Activated CD4-positive, alpha-beta T cell treated with anti-CD3 and anti-CD28 coated beads, Interleukin-2, amount 10 ng/mL, durations not matched to agents 24 days and 14 days (primary cell): ENCODE measurements around the gene SRGAP2C. TPM values are rescaled to one million over a fixed set of nuclear protein-coding genes. Genes with fewer than 3 reads are reported as not detected.
A peak's percentile ranks its signal among the peaks of the same experiment; 100 is the strongest.
"Not testable (repeated sequence)": the region's sequence is repeated elsewhere in the genome, so short reads cannot be mapped to it uniquely, and the experiment has no call there.

Experiments used
- DNase-seq: peaks from one replicate; pipeline ENCODE4 v3.0.0; 2022
- H3K27ac Mint-ChIP-seq: one replicate; pipeline ENCODE4 v1.8.0; 2022; ENCODE audit warnings: mild to moderate bottlenecking, mixed read lengths
- H3K27me3 Mint-ChIP-seq: one replicate; pipeline ENCODE4 v1.8.0; 2022; ENCODE audit warnings: mixed read lengths
- H3K36me3 Mint-ChIP-seq: one replicate; pipeline ENCODE4 v1.8.0; 2022; ENCODE audit warnings: low read depth, mild to moderate bottlenecking, mixed read lengths
- H3K4me1 Mint-ChIP-seq: one replicate; pipeline ENCODE4 v1.8.0; 2021; ENCODE audit warnings: mixed read lengths
- H3K4me3 Mint-ChIP-seq: one replicate; pipeline ENCODE4 v1.8.0; 2022; ENCODE audit warnings: mild to moderate bottlenecking, moderate library complexity, mixed read lengths
- H3K9me3 Mint-ChIP-seq: one replicate; pipeline ENCODE4 v1.8.0; 2021; ENCODE audit warnings: mixed read lengths
- intact Hi-C: fragments of 100-400 bp; cut with micrococcal nuclease; formaldehyde crosslinking; loops from one replicate; pipeline ENCODE4 v1.15.1; 2023
- total RNA-seq: library from RNA; stranded (reverse); gene quantifications from 2 replicates; pipeline ENCODE4 v1.2.3, GENCODE V29; 2022

The SRGAP2C gene
- total RNA-seq, 1 donor from 2014 or later = 47.5 TPM

GRCh38 chr1:121339611-121340010 lies 154.8 kb downstream of the SRGAP2C start:
- H3K9me3 Mint-ChIP-seq, intact Hi-C loops, DNase-seq, H3K4me1 Mint-ChIP-seq, H3K4me3 Mint-ChIP-seq, H3K27me3 Mint-ChIP-seq, H3K27ac Mint-ChIP-seq, H3K36me3 Mint-ChIP-seq: not testable (repeated sequence)

DNA sequence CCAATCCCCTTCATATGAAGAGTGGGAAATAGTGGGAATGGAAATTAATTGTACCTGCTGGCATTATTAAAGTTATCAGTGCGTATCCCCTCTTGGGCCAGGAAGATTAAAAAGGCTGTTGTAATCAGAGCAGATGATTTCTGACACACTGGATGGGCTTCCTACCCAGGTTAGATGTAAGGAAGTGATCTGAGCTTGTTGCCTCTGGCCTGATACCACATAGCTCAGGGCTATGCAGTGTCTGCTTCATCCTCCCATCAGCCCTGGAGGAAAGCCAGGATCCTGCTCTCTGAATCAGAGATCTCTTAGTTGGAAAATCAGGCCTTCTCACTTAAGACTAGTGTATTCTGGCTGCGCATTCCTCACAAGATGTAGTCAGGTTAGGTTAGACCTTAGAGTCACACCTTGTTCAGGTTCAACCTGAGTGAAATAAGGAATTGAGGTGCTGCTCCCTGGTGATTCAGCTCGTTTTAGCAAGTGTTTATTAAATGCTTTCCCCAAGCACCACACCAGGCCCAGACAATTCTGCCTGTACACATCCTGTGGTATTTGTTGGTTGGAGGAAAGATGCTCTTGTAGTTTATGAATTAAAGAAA lies 158.6 kb downstream of the SRGAP2C start:
- H3K36me3 Mint-ChIP-seq, H3K27ac Mint-ChIP-seq, H3K27me3 Mint-ChIP-seq, DNase-seq, H3K4me3 Mint-ChIP-seq, intact Hi-C loops, H3K9me3 Mint-ChIP-seq, H3K4me1 Mint-ChIP-seq: not testable (repeated sequence)

DNA sequence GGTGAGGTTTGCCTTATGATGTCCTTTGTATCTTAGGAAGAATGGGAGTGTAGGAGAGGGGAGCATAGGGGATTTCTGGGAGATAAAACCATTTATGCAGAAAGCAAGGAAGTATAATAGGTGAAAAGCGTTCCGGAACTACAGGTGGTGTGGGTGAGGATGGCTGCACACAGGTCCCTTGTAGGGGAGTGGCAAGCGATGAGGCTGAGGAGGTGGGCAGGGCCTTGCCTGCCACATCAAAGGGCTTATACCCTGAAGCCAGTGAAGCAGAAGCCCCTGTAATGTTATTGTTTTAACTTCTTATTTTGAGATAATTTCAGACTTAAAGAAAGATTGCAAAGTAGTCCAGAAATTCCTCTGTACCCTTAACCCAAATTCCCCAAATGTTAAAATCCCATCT lies 159.6 kb downstream of the SRGAP2C start:
- H3K36me3 Mint-ChIP-seq, H3K4me3 Mint-ChIP-seq, H3K27me3 Mint-ChIP-seq, DNase-seq, H3K4me1 Mint-ChIP-seq, intact Hi-C loops, H3K9me3 Mint-ChIP-seq, H3K27ac Mint-ChIP-seq: not testable (repeated sequence)

GRCh38 chr1:121346654-121347053 lies 161.9 kb downstream of the SRGAP2C start:
- H3K4me3 Mint-ChIP-seq, DNase-seq, H3K27ac Mint-ChIP-seq, intact Hi-C loops, H3K9me3 Mint-ChIP-seq, H3K4me1 Mint-ChIP-seq, H3K27me3 Mint-ChIP-seq, H3K36me3 Mint-ChIP-seq: not testable (repeated sequence)

- H3K36me3 Mint-ChIP-seq, H3K27ac Mint-ChIP-seq, DNase-seq, H3K4me1 Mint-ChIP-seq, H3K4me3 Mint-ChIP-seq, intact Hi-C loops, H3K27me3 Mint-ChIP-seq, H3K9me3 Mint-ChIP-seq: not testable (repeated sequence)
Observed at GRCh38 chr1:121347476-121347875, 162.7 kb downstream of the SRGAP2C start.

GRCh38 chr1:121348115-121348514 lies 163.3 kb downstream of the SRGAP2C start:
- H3K4me1 Mint-ChIP-seq, H3K36me3 Mint-ChIP-seq, intact Hi-C loops, DNase-seq, H3K4me3 Mint-ChIP-seq, H3K27me3 Mint-ChIP-seq, H3K9me3 Mint-ChIP-seq, H3K27ac Mint-ChIP-seq: not testable (repeated sequence)

DNA sequence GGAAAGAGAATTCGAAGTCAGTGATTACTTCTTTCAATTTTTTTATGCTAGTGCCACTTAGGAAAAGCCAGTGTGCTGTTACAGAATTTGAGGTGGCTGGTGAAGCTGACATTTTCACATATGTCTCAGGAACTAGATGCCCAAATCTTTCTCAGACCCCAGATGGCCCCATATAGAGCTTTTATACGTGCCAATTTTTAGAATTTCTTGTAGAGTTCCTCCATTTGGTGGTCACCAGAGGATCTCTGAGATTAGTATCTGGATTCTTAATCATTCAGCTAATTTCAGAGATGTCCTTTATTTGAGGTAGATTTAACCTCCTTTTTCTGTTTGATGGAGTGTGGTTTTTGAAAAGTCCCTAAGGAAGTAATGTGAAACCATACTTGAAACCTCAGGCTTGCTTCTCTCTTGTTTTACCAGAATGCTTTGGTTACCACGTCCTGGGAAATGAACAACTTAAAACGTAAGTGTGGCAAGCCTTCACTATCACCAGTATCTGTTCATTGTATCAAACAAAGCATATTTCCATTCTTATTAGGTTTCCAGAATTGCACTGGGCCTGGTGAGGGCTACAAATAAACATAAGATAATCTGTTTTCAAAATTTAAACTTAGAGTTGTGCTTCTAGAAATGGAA lies 164.7 kb downstream of the SRGAP2C start:
- H3K27me3 Mint-ChIP-seq = not testable (repeated sequence)

DNA sequence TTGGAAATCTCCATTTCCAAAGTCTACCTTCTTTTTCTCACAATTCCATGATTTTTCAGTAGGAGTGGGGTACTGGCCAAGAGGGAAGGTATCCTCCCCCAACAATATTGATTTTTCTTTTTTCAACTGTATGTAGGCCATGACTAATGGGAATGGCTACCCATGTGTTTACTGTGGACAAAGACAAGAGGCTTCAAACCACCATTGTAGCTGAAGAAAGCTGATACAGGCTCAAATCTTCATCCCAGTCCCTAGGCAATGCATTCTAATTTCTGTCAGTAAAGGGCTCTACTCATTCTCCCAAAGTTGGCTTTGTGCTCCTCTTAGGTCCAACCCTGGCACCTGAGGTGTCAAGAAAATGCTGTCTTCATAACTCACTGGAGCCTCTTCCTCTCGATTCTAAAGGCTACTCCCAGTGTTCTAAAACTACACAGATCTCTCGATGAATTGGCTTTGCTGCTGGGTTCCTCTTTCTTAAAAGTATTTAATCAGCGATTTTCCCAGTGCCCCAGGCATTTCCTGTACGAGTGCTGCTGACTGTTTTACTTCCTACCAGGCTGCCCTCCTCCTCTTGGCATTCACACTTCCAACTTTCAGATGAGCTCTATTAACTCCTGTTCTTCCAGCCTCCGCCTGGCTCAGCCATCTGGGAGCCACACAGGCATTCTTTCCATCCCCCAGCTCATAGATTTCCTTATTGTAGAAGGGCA lies 171.1 kb downstream of the SRGAP2C start:
- intact Hi-C loops, H3K27ac Mint-ChIP-seq, DNase-seq, H3K4me1 Mint-ChIP-seq, H3K4me3 Mint-ChIP-seq, H3K9me3 Mint-ChIP-seq, H3K36me3 Mint-ChIP-seq, H3K27me3 Mint-ChIP-seq: not testable (repeated sequence)

More for the DNA sequence above, 164.7 kb downstream of the SRGAP2C start:
- H3K4me3 Mint-ChIP-seq, H3K4me1 Mint-ChIP-seq, H3K36me3 Mint-ChIP-seq, H3K9me3 Mint-ChIP-seq, DNase-seq, H3K27ac Mint-ChIP-seq, intact Hi-C loops: not testable (repeated sequence)

DNA sequence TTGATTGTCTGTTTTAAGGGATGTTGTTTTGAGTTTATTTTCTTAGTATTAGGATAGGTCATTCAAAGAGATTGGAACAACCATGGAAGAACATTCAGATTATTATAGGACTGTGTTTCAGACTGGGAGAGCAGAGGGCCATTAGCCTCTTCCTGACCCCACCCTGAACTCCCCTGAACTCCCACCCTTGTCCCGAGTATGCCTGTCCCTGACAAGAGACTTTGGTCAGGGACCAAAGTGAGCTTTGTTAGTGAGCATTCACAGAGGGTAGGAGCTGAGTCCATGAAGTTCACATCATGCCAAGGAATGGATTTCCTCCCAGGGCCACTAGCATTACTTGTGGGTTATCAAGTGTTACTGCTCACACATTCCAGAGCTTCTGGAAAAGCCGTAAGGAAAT lies 172.0 kb downstream of the SRGAP2C start:
- intact Hi-C loops, H3K36me3 Mint-ChIP-seq, H3K4me1 Mint-ChIP-seq, DNase-seq, H3K4me3 Mint-ChIP-seq, H3K27ac Mint-ChIP-seq, H3K9me3 Mint-ChIP-seq, H3K27me3 Mint-ChIP-seq: not testable (repeated sequence)

- H3K4me3 Mint-ChIP-seq, H3K9me3 Mint-ChIP-seq, intact Hi-C loops, DNase-seq, H3K36me3 Mint-ChIP-seq, H3K4me1 Mint-ChIP-seq, H3K27me3 Mint-ChIP-seq: not testable (repeated sequence)
- H3K27ac Mint-ChIP-seq = peak overlapping the region; percentile 60
Observed at GRCh38 chr1:121360531-121360930, 175.8 kb downstream of the SRGAP2C start.

DNA sequence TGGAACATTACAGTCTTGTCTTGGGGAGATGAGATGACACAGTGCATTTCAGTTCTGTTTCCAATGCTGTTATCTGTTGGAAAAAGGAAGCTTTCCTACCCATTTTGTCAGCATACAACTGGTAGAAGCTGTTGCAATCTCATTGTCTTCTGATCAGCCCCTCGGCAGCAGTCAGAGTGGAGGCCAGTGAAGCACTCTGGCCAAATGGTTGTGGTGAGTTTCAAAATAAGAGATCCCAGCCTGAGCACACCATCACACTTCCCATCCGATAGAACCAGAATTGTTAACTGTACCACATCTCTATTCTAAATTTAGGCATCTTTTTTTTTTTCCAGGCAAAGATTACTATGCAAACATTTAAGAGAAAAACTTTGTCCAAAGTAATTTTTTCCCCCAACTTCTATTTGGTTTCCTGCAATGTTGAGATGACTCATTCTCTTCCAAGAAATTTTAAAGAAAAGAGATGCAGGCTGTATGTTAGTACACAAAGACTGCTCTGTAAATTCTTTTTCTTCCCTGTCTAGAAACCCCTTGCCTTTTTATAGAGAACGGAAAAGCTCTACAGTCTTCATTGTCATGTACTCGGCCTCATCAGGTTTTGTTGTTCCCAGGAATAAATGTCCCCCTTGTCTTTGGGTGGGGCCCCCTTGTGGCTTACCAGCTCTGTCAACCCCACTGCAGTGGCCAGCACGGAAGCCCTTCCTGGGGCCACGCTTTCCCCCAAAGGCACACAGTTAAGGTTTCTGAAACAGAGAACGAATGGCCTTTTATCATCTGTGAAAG lies 176.9 kb downstream of the SRGAP2C start:
- H3K4me3 Mint-ChIP-seq = peak overlapping the region; percentile 32
- DNase-seq, H3K36me3 Mint-ChIP-seq, H3K4me1 Mint-ChIP-seq, H3K9me3 Mint-ChIP-seq, H3K27me3 Mint-ChIP-seq, intact Hi-C loops: not testable (repeated sequence)
- H3K27ac Mint-ChIP-seq = peak overlapping the region; percentile 87

GRCh38 chr1:121362234-121362883 lies 177.6 kb downstream of the SRGAP2C start:
- H3K36me3 Mint-ChIP-seq, H3K9me3 Mint-ChIP-seq, H3K4me1 Mint-ChIP-seq, H3K27me3 Mint-ChIP-seq, intact Hi-C loops: not testable (repeated sequence)
- Mint-ChIP-seq H3K27ac (peak overlapping the region; percentile 85), H3K4me3 (peak overlapping the region; percentile 57)
- peak; percentile 63 for DNase-seq

- DNase-seq, H3K27ac Mint-ChIP-seq, H3K4me1 Mint-ChIP-seq, H3K4me3 Mint-ChIP-seq, H3K36me3 Mint-ChIP-seq, H3K27me3 Mint-ChIP-seq, intact Hi-C loops, H3K9me3 Mint-ChIP-seq: not testable (repeated sequence)
Observed at GRCh38 chr1:121365316-121365715, 180.5 kb downstream of the SRGAP2C start.

DNA sequence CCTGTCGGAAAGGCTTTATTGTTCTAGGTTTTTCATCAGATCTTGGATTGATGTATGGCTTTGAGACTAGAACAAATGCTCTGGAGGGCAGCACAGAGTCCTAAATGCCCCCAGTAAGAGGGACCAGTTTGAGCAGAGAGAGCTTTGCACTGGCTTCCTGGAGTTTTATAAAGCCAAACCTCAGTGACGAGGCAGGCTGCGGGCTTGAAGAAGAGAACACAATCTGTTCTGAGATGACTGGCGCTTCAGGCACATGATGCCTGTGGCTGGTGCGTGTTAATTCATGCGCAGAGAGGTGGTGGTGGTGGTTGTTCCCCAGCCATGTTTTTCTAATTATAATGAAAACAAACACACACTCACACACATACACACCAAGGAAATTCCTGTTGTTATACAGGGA lies 180.9 kb downstream of the SRGAP2C start:
- H3K9me3 Mint-ChIP-seq, H3K27me3 Mint-ChIP-seq, intact Hi-C loops, H3K4me3 Mint-ChIP-seq, DNase-seq, H3K36me3 Mint-ChIP-seq, H3K4me1 Mint-ChIP-seq, H3K27ac Mint-ChIP-seq: not testable (repeated sequence)
